T-helper 9 cell (primary cell): ENCODE measurements around the gene FBXO42.

ENCODE experiments used
- DNase-seq: peaks from one replicate; pipeline ENCODE4 v3.0.0-alpha.2; 2020

Gene FBXO42

DNA sequence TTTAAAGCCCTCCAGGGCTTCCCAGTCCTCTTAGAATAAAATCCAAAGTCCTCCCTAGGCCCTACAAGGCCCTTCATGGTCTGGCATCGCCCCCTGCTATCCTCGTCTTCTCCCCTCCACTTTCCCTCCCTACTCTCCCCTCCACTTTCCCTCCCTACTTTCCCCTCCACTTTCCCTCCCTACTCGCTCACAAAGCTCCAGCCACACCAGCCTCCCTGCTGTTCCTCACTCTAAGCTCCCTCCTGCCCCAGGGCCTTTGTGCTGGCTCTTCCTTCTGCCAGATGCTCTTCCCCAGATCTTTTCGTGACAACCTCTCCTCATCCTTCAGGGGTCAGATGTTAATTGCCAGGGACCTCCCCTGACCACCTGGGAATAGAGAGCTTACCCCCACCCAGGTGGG is 152.6 kb downstream of the FBXO42 start:
- no peak for DNase-seq

DNA sequence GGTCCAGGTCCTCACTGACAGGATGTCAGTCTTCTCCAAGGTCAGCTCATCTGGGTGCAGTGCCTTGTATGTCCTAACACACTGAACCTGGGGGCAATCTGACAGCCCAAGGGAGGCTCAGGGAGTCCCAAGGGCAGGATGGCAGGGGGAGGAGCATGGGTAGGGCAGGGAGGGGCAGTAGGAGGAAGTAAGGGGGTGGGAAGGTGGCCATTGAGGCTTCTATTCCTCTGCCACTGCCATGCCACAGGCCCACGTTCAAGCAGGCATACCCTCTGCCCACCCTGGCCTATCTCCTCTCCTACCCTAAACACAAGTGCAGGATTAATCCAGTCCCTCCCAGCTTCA is 153.2 kb downstream of the FBXO42 start:
- DNase-seq, result no peak

- DNase-seq, result no peak
Observed at GRCh38 chr1:16198444-16199156, 153.7 kb downstream of the FBXO42 start.

- DNase-seq, result no peak
Observed at GRCh38 chr1:16196874-16197273, 155.4 kb downstream of the FBXO42 start.
